Measurements from ENCODE around the gene ACLY. TPM values are rescaled to one million over a fixed set of nuclear protein-coding genes. Genes with fewer than 3 reads are reported as not detected.

The ACLY gene
- total RNA-seq, 6 experiments from 2014 or later = 254 to 315 (median 279) TPM

DNA sequence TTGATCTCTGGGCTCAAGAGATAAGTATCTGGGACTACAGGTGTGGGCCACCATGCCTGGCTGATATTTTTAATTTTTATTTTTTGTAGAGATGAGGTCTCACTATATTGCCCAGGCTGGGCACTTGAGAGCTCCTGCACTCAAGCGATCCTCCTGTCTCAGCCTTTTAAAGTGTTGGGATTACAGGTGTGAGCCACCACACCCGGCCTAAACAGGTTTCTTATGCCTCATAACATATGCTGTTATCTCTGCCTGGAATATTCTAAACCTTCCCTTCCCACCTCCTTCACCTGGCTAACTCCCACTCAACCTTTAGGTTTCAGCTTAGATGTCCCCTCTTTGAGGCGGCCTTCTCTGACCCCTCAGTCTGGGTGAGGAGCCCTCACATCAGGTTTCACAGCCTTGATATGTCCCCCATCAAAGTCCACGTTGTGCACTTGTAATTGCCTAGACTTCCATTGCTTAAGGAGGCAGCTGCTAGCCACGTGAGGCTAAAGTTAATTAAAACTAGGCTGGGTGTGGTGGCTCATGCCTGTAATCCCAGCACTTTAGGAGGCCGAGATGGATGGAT is 39.2 kb upstream of the ACLY start:
- TF ChIP-seq, protein P1, sequence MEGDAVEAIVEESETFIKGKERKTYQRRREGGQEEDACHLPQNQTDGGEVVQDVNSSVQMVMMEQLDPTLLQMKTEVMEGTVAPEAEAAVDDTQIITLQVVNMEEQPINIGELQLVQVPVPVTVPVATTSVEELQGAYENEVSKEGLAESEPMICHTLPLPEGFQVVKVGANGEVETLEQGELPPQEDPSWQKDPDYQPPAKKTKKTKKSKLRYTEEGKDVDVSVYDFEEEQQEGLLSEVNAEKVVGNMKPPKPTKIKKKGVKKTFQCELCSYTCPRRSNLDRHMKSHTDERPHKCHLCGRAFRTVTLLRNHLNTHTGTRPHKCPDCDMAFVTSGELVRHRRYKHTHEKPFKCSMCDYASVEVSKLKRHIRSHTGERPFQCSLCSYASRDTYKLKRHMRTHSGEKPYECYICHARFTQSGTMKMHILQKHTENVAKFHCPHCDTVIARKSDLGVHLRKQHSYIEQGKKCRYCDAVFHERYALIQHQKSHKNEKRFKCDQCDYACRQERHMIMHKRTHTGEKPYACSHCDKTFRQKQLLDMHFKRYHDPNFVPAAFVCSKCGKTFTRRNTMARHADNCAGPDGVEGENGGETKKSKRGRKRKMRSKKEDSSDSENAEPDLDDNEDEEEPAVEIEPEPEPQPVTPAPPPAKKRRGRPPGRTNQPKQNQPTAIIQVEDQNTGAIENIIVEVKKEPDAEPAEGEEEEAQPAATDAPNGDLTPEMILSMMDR (IDR thresholded peaks at IDR 0.05) = no peak
- no peak for DNase-seq
- Mint-ChIP-seq H3K27me3 (ENCODE audit: insufficient read depth) (peaks cover 3% of the 10 kb centered on the region), H3K27ac (no peak overlapping the region), H3K4me3 (no peak overlapping the region), H3K4me1 (ENCODE audit: low read depth) (peaks cover 24% of the 10 kb centered on the region), H3K36me3 (ENCODE audit: low read depth) (no peaks in the 10 kb centered on the region), H3K9me3 (no peaks in the 10 kb centered on the region)

DNA sequence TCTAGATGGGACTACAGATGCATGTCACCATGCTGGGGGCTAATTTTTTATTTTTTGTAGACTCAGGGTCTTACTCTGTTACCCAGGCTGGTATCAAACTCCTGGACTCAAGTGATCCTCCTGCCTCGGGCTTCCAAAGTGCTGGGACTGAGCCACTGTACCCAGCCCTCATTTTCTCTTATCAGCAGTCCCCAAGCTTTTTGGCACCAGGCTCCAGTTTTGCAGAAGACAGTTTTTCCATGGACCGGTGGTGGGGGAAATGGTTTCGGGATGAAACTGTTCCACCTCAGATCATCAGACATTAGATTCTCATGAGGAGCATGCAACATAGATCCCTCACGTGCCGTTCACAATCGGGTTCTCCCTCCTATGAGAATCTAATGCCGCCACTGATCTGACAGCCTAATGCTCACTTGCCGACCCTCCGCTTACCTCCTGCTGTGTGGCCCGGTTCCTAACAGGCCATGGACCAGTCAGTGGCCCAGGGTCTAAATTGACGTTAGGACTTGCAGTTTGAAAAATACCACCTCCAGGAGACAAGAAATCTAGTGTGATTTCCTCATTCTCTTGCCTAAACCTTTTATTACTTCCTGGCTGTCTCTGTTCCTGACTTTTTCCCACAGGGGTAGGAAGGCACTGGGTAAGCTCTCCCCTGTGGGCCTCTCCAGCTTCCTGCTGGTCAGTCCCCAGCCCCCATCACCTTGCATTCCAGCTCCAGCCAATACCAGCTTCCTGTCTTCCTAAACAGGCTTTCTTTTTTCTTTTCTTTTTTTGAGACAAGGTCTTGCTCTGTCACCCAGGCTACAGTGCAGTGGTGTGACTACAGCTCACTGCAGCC is 38.5 kb upstream of the ACLY start:
- Mint-ChIP-seq H3K27ac (peak overlapping the region; percentile 26; the same call in 1 of the 2 replicates), H3K9me3 (no peaks in the 10 kb centered on the region), H3K4me3 (no peak overlapping the region), H3K36me3 (ENCODE audit: low read depth) (no peaks in the 10 kb centered on the region), H3K27me3 (ENCODE audit: insufficient read depth) (peaks cover 3% of the 10 kb centered on the region), H3K4me1 (ENCODE audit: low read depth) (peaks cover 24% of the 10 kb centered on the region)
- TF ChIP-seq, protein P1 (IDR thresholded peaks at IDR 0.05) = no peak
- no peak for DNase-seq

DNA sequence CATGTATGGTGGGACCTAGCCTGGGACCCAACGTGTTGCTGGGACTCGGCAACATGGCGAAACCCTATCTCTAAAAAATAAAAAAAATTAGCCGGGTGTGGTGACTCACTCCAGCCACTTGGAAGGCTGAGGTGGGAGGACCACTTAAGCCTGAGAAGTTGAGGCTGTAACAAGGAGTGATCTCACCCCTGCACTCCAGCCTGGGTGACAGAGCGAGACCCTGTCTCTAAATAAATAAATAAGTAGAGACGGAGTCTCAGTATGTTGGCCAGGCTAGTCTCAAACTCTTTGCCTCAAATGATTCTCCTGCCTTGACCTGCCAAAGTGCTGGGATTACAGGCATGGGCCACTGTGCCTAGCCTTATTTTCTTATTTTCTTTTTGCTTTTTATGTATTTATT is 37.8 kb upstream of the ACLY start:
- DNase-seq = no peak
- H3K4me1 Mint-ChIP-seq (ENCODE audit: low read depth) = peaks cover 24% of the 10 kb centered on the region
- H3K36me3 Mint-ChIP-seq (ENCODE audit: low read depth) = no peaks in the 10 kb centered on the region
- TF ChIP-seq, protein P1 (IDR thresholded peaks at IDR 0.05) = no peak
- H3K9me3 Mint-ChIP-seq = no peaks in the 10 kb centered on the region
- no peak overlapping the region for H3K4me3 Mint-ChIP-seq
- no peak overlapping the region for H3K27ac Mint-ChIP-seq
- no peaks in the 10 kb centered on the region; the same call in 1 of the 2 replicates for H3K27me3 Mint-ChIP-seq (ENCODE audit: insufficient read depth)

DNA sequence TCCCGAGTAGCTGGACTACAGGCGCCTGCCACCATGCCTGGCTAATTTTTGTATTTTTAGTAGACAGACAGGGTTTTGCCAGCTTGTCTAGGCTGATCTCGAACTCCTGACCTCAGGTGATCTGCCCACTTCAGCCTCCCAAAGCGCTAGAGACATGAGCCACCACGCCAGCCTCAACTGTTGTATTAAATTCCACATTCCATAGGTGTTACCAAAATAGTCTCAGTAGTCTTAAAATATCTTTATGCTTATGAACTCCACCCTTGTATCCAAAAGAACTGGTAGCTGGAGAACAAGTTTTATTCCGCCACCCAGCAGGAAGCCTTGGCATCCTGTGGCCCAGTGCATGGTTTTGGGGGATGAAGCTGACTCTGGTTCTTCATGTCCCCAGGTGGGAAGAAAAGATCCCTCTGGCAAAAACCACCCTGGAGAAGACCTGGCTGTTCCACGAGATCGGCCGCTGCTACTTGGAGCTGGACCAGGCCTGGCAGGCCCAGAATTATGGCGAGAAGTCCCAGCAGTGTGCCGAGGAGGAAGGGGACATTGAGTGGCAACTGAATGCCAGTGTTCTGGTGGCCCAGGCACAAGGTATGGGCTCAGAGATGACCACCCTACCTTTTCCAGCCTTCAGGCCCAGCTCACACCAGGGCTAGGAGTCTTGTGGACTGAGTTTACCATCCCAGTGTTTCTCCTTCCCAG is 30.2 kb upstream of the ACLY start:
- Mint-ChIP-seq H3K36me3 (ENCODE audit: low read depth) (no peaks in the 10 kb centered on the region), H3K27me3 (ENCODE audit: insufficient read depth) (no peaks in the 10 kb centered on the region; the same call in 1 of the 2 replicates), H3K4me3 (no peak overlapping the region), H3K27ac (no peak overlapping the region), H3K4me1 (ENCODE audit: low read depth) (no peaks in the 10 kb centered on the region), H3K9me3 (no peaks in the 10 kb centered on the region)
- DNase-seq = no peak
- TF ChIP-seq, protein P1 (IDR thresholded peaks at IDR 0.05) = no peak

DNA sequence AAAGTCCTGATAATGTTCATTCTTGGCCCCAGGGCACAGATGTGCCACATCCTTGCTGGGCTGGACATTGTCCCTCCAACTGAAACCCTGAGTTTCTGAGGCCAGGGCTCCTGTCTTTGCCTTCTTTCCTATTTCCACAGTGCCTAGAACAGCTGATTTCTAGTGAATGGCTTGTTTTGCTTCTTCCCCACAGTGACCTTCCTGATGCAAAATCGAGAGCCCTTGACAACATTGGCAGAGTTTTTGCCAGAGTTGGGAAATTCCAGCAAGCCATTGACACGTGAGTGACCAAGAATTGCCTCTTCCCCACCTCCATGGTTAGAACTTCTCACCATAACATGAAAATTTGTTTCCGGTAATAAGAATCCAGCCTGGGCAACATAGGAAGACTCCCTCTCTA is 26.2 kb upstream of the ACLY start:
- Mint-ChIP-seq H3K36me3 (ENCODE audit: low read depth) (no peaks in the 10 kb centered on the region), H3K27ac (no peak overlapping the region)
- TF ChIP-seq, protein P1 (IDR thresholded peaks at IDR 0.05) = no peak

More for the DNA sequence above, 26.2 kb upstream of the ACLY start:
- Mint-ChIP-seq H3K4me3 (no peak overlapping the region), H3K9me3 (no peaks in the 10 kb centered on the region), H3K27me3 (ENCODE audit: insufficient read depth) (peaks cover 4% of the 10 kb centered on the region), H3K4me1 (ENCODE audit: low read depth) (no peaks in the 10 kb centered on the region)
- DNase-seq = no peak

Measured in HFFc6 (cell line).